ENCODE measurements around the gene RAD23B. TPM values are rescaled to one million over a fixed set of nuclear protein-coding genes. Genes with fewer than 3 reads are reported as not detected.

Gene RAD23B
- total and polyA plus RNA-seq, 8 donors, result 19.3 to 86.8 (median 53.9) TPM

GRCh38 chr9:107333363-107333762 is 50.3 kb downstream of the RAD23B start:
- peaks cover 20 to 72% (median 66%) of the 10 kb centered on the region in 4 donors for H3K36me3 ChIP-seq
- no peak for DNase-seq
- no peak overlapping the region for H3K27ac ChIP-seq
- H3K9me3 ChIP-seq, result no peaks in the 10 kb centered on the region
- H3K27me3 ChIP-seq, result no peaks in the 10 kb centered on the region
- intact Hi-C loops (cut with DNase I; ENCODE audit: low total_unique reads), result no loop called here
- no peak overlapping the region for H3K4me3 ChIP-seq
- 91 to 100% (median 98%) methylated on average over 2 of the region's 2 CpGs for WGBS, 5 donors
- no peak for TF ChIP-seq POLR2AphosphoS5 (IDR thresholded peaks at IDR 0.05)
- TF ChIP-seq POLR2A (IDR thresholded peaks at IDR 0.05), result no peak
- no peak for TF ChIP-seq CTCF (IDR thresholded peaks at IDR 0.05)
- no peak for TF ChIP-seq EP300 (IDR thresholded peaks at IDR 0.05)
- H3K4me1 ChIP-seq, result peaks cover 0 to 20% (median 15%) of the 10 kb centered on the region in 4 donors

- WGBS, 5 donors, result 85 to 97% (median 96%) methylated on average over 4 of the region's 4 CpGs
- H3K36me3 ChIP-seq, result peaks cover 20 to 67% (median 61%) of the 10 kb centered on the region in 4 donors
- no peak for TF ChIP-seq POLR2AphosphoS5 (IDR thresholded peaks at IDR 0.05)
- intact Hi-C loops (cut with DNase I; ENCODE audit: low total_unique reads), result no loop called here
- no peak for DNase-seq
- no peaks in the 10 kb centered on the region for H3K9me3 ChIP-seq
- no peaks in the 10 kb centered on the region for H3K27me3 ChIP-seq
- no peak overlapping the region for H3K27ac ChIP-seq
- no peak overlapping the region for H3K4me3 ChIP-seq
- H3K4me1 ChIP-seq, result peaks cover 0 to 20% (median 15%) of the 10 kb centered on the region in 4 donors
These were observed 51.2 kb downstream of the RAD23B start for GRCh38 chr9:107334103-107334776.

GRCh38 chr9:107335331-107335730 is 52.3 kb downstream of the RAD23B start:
- Histone ChIP-seq H3K4me1 (peaks cover 0 to 20% (median 15%) of the 10 kb centered on the region in 4 donors), H3K36me3 (peaks cover 20 to 56% (median 50%) of the 10 kb centered on the region in 4 donors), H3K4me3 (no peak overlapping the region), H3K27ac (no peak overlapping the region), H3K27me3 (no peaks in the 10 kb centered on the region), H3K9me3 (no peaks in the 10 kb centered on the region)
- intact Hi-C loops (cut with DNase I; ENCODE audit: low total_unique reads), result no loop called here
- WGBS, 5 donors, result 92 to 97% (median 96%) methylated on average over 3 of the region's 3 CpGs
- no peak for DNase-seq
- no peak for TF ChIP-seq POLR2AphosphoS5 (IDR thresholded peaks at IDR 0.05)
- TF ChIP-seq POLR2A (IDR thresholded peaks at IDR 0.05), result no peak
- TF ChIP-seq EP300 (IDR thresholded peaks at IDR 0.05), result no peak
- no peak for TF ChIP-seq CTCF (IDR thresholded peaks at IDR 0.05)

- Histone ChIP-seq H3K4me1 (peaks cover 0 to 27% (median 18%) of the 10 kb centered on the region in 4 donors), H3K27me3 (no peaks in the 10 kb centered on the region), H3K27ac (peak overlapping the region in 2 of 5 donors; percentile 32 to 38), H3K4me3 (no peak overlapping the region), H3K36me3 (peaks cover 13 to 42% (median 35%) of the 10 kb centered on the region in 4 donors), H3K9me3 (no peaks in the 10 kb centered on the region)
- TF ChIP-seq POLR2A (IDR thresholded peaks at IDR 0.05) (no peak), EP300 (IDR thresholded peaks at IDR 0.05) (no peak), POLR2AphosphoS5 (IDR thresholded peaks at IDR 0.05) (no peak), CTCF (IDR thresholded peaks at IDR 0.05) (no peak)
- DNase-seq, result peak; percentile 26 to 73
- WGBS, 5 donors, result 32 to 46% (median 42%) methylated on average over 6 of the region's 6 CpGs
- intact Hi-C loops (cut with DNase I; ENCODE audit: low total_unique reads), result no loop called here
These were observed 53.8 kb downstream of the RAD23B start for GRCh38 chr9:107336718-107337360.

All from stomach (tissue), 9 donors.